Globus pallidus (tissue), 1 donor: ENCODE results near the gene BBS5.
"Not testable (repeated sequence)": the region's sequence is repeated elsewhere in the genome, so short reads cannot be mapped to it uniquely, and the experiment has no call there.

ENCODE experiments used
- DNase-seq: peaks from one replicate; pipeline ENCODE4 v3.0.0-alpha.2; 2015; ENCODE audit warnings: low spot score

The BBS5 gene

GRCh38 chr2:169479257-169480078 lies at the start of gene BBS5:
Gene BBS5, plus strand, starts transcription at chr2:169479494. Its CDS starts 60 bp downstream, at chr2:169479554.
- DNase-seq: peak; percentile 77

GRCh38 chr2:169431772-169432171 lies 47.5 kb upstream of the BBS5 start:
- DNase-seq: not testable (repeated sequence)

GRCh38 chr2:169434236-169434635 lies 45.1 kb upstream of the BBS5 start:
- DNase-seq: not testable (repeated sequence)

GRCh38 chr2:169438466-169439072 lies 40.7 kb upstream of the BBS5 start:
- DNase-seq: no peak

- DNase-seq: no peak
Measured at GRCh38 chr2:169439900-169440299, 39.4 kb upstream of the BBS5 start.

GRCh38 chr2:169446452-169446851 lies 32.8 kb upstream of the BBS5 start:
- DNase-seq: no peak

- no peak for DNase-seq
Measured at GRCh38 chr2:169448316-169448715, 31.0 kb upstream of the BBS5 start.

- DNase-seq: no peak
Measured at GRCh38 chr2:169448865-169449264, 30.4 kb upstream of the BBS5 start.

GRCh38 chr2:169452080-169452479 lies 27.2 kb upstream of the BBS5 start:
- peak; percentile 20 for DNase-seq

GRCh38 chr2:169453044-169453443 lies 26.2 kb upstream of the BBS5 start:
- DNase-seq: not testable (repeated sequence)

- no peak for DNase-seq
Measured at GRCh38 chr2:169461143-169461542, 18.2 kb upstream of the BBS5 start.

GRCh38 chr2:169462896-169463695 lies 16.2 kb upstream of the BBS5 start:
- no peak for DNase-seq

- no peak for DNase-seq
Measured at GRCh38 chr2:169464466-169464865, 14.8 kb upstream of the BBS5 start.

- no peak for DNase-seq
Measured at GRCh38 chr2:169464882-169465281, 14.4 kb upstream of the BBS5 start.

- no peak for DNase-seq
Measured at GRCh38 chr2:169468841-169469240, 10.5 kb upstream of the BBS5 start.

GRCh38 chr2:169469952-169470572 lies 9.2 kb upstream of the BBS5 start:
- DNase-seq: no peak

GRCh38 chr2:169472249-169472648 lies 7.0 kb upstream of the BBS5 start:
- no peak for DNase-seq

GRCh38 chr2:169476459-169476858 lies 2.8 kb upstream of the BBS5 start:
- DNase-seq: no peak

GRCh38 chr2:169478339-169478738 lies 955 bp upstream of the BBS5 start:
- DNase-seq: no peak

GRCh38 chr2:169478745-169479256 lies 493 bp upstream of the BBS5 start:
- DNase-seq: no peak

- DNase-seq: no peak
Measured at GRCh38 chr2:169480079-169480465, 778 bp downstream of the BBS5 start.

- DNase-seq: no peak
Measured at GRCh38 chr2:169485650-169486138, 6.4 kb downstream of the BBS5 start.
